Measurements from ENCODE around the gene PPEF1.
"Not testable (repeated sequence)": the region's sequence is repeated elsewhere in the genome, so short reads cannot be mapped to it uniquely, and the experiment has no call there.

GRCh38 chrX:18739609-18740008 lies 32.2 kb downstream of the PPEF1 start:
- not testable (repeated sequence) for TF ChIP-seq ZSCAN29 (CRISPR knock-in tag; conservative IDR thresholded peaks at IDR 0.05); POLR2A (IDR thresholded peaks at IDR 0.05; ENCODE audit: insufficient read depth in 1 of 2, low read depth in 2 of 2, low read length in 2 of 2); USF2 (IDR thresholded peaks at IDR 0.05; ENCODE audit: low read depth, low read length); USF2 (CRISPR knock-in tag; IDR thresholded peaks at IDR 0.05; ENCODE audit: borderline replicate concordance); NCOA2 (CRISPR knock-in tag; IDR thresholded peaks at IDR 0.05)

Data from HepG2 (cell line).